SK-N-SH treated with all-trans-retinoic acid at 6 μM for 48 hours (cell line): Measurements from ENCODE around the gene EIF5B.

ENCODE experiments used
- ATAC-seq: fragments of 200-7000 bp; cut with Tn5 transposase; 3 replicates; pipeline ENCODE4 v1.9.1; 2020; ENCODE audit warnings: mild to moderate bottlenecking, moderate library complexity
- ARNTL ChIP-seq: fragments of 450-650 bp; formaldehyde crosslinking; IDR thresholded peaks from 2 replicates; pipeline ENCODE4 v1.5.0; 2020; ENCODE audit warnings: low read depth, mild to moderate bottlenecking, moderate library complexity, borderline replicate concordance
- BACH2 ChIP-seq: fragments of 250-450 bp; sonication (Bioruptor Pico); IDR thresholded peaks from 2 replicates; pipeline ENCODE4 v1.9.0; 2021; ENCODE audit warnings: mild to moderate bottlenecking, borderline replicate concordance
- CREB5 ChIP-seq: fragments of 250-450 bp; sonication (Bioruptor Pico); IDR thresholded peaks from 2 replicates; pipeline ENCODE4 v1.5.1; 2020; ENCODE audit warnings: low read depth, mild to moderate bottlenecking, moderate library complexity
- CSDC2 ChIP-seq: fragments of 250-450 bp; sonication (Bioruptor Pico); IDR thresholded peaks from 2 replicates; pipeline ENCODE4 v1.5.0; 2020; ENCODE audit warnings: mild to moderate bottlenecking, moderate library complexity
- CSRNP3 ChIP-seq: fragments of 250-450 bp; sonication (Bioruptor Pico); IDR thresholded peaks from 2 replicates; pipeline ENCODE4 v1.5.1; 2021; ENCODE audit warnings: mild to moderate bottlenecking, moderate library complexity
- ESRRG ChIP-seq: fragments of 250-450 bp; sonication (Bioruptor Pico); IDR thresholded peaks from 2 replicates; pipeline ENCODE4 v1.6.1; 2021; ENCODE audit warnings: mild to moderate bottlenecking
- GLIS3 ChIP-seq: fragments of 250-450 bp; sonication (Bioruptor Pico); IDR thresholded peaks from 2 replicates; pipeline ENCODE4 v1.5.0; 2020; ENCODE audit warnings: mild to moderate bottlenecking, moderate library complexity
- ISL1 ChIP-seq: fragments of 250-450 bp; sonication (Bioruptor Pico); IDR thresholded peaks from 2 replicates; pipeline ENCODE4 v2.1.2; 2022; ENCODE audit warnings: mild to moderate bottlenecking, moderate library complexity
- OSR1 ChIP-seq: fragments of 250-450 bp; sonication (Bioruptor Pico); IDR thresholded peaks from 2 replicates; pipeline ENCODE4 v1.8.0; 2022; ENCODE audit warnings: moderate library complexity, mild to moderate bottlenecking, inconsistent platforms
- PATZ1 ChIP-seq: fragments of 250-450 bp; sonication (Bioruptor Pico); IDR thresholded peaks from 2 replicates; pipeline ENCODE4 v1.8.0; 2020; ENCODE audit warnings: mild to moderate bottlenecking, moderate library complexity, borderline replicate concordance
- POU6F1 ChIP-seq: fragments of 250-450 bp; sonication (Bioruptor Pico); IDR thresholded peaks from 2 replicates; pipeline ENCODE4 v1.8.0; 2021; ENCODE audit warnings: low read depth, mild to moderate bottlenecking, moderate library complexity, borderline replicate concordance
- PPARA ChIP-seq: fragments of 250-450 bp; sonication (Bioruptor Pico); IDR thresholded peaks from 2 replicates; pipeline ENCODE4 v1.5.0; 2020; ENCODE audit warnings: mild to moderate bottlenecking, borderline replicate concordance
- RARB ChIP-seq: fragments of 250-450 bp; sonication (Bioruptor Pico); IDR thresholded peaks from 2 replicates; pipeline ENCODE4 v1.8.0; 2021; ENCODE audit warnings: mild to moderate bottlenecking, moderate library complexity
- SNAI2 ChIP-seq: fragments of 250-450 bp; sonication (Bioruptor Pico); IDR thresholded peaks from 2 replicates; pipeline ENCODE4 v1.5.0; 2020; ENCODE audit warnings: mild to moderate bottlenecking, moderate library complexity
- TCF4 ChIP-seq: fragments of 250-450 bp; sonication (Bioruptor Pico); IDR thresholded peaks from 2 replicates; pipeline ENCODE4 v1.8.0; 2021; ENCODE audit warnings: mild to moderate bottlenecking, moderate library complexity, borderline replicate concordance
- ZC3H10 ChIP-seq: fragments of 250-450 bp; sonication (Bioruptor Pico); IDR thresholded peaks from 2 replicates; pipeline ENCODE4 v1.5.1; 2021; ENCODE audit warnings: mild to moderate bottlenecking, moderate library complexity
- ZFP3 ChIP-seq: fragments of 250-450 bp; sonication (Bioruptor Pico); IDR thresholded peaks from 2 replicates; pipeline ENCODE4 v1.5.0; 2020; ENCODE audit warnings: mild to moderate bottlenecking, moderate library complexity
- ZFP30 ChIP-seq: fragments of 450-650 bp; formaldehyde crosslinking; IDR thresholded peaks from 2 replicates; pipeline ENCODE4 v1.5.0; 2022; ENCODE audit warnings: mild to moderate bottlenecking, moderate library complexity
- ZNF565 ChIP-seq: fragments of 450-650 bp; formaldehyde crosslinking; conservative IDR thresholded peaks from 2 replicates; pipeline ENCODE4 v1.5.0; 2020; ENCODE audit warnings: low read depth, mild to moderate bottlenecking, moderate library complexity
- ZNF70 ChIP-seq: fragments of 450-650 bp; formaldehyde crosslinking; IDR thresholded peaks from 2 replicates; pipeline ENCODE4 v1.5.0; 2020; ENCODE audit warnings: mild to moderate bottlenecking, moderate library complexity
- ZNF8 ChIP-seq: fragments of 450-650 bp; formaldehyde crosslinking; IDR thresholded peaks from 2 replicates; pipeline ENCODE4 v1.5.0; 2020; ENCODE audit warnings: mild to moderate bottlenecking, moderate library complexity
- TF ChIP-seq, protein P1 (sequence below): fragments of 250-450 bp; sonication (Bioruptor Pico); IDR thresholded peaks from 2 replicates; pipeline ENCODE4 v1.5.0; 2020; ENCODE audit warnings: mild to moderate bottlenecking, moderate library complexity

The EIF5B gene

GRCh38 chr2:99445065-99445464, 107.9 kb downstream of the EIF5B start:
- no peak for ATAC-seq
- TF ChIP-seq RARB (CRISPR knock-in tag): no peak
- no peak for TF ChIP-seq CREB5 (CRISPR knock-in tag)
- TF ChIP-seq BACH2: no peak
- TF ChIP-seq ESRRG (CRISPR knock-in tag): no peak
- TF ChIP-seq ZNF8 (CRISPR knock-in tag): no peak
- TF ChIP-seq PATZ1: no peak
- no peak for TF ChIP-seq ARNTL (CRISPR knock-in tag)
- no peak for TF ChIP-seq CSRNP3 (CRISPR knock-in tag)
- TF ChIP-seq, protein P1, sequence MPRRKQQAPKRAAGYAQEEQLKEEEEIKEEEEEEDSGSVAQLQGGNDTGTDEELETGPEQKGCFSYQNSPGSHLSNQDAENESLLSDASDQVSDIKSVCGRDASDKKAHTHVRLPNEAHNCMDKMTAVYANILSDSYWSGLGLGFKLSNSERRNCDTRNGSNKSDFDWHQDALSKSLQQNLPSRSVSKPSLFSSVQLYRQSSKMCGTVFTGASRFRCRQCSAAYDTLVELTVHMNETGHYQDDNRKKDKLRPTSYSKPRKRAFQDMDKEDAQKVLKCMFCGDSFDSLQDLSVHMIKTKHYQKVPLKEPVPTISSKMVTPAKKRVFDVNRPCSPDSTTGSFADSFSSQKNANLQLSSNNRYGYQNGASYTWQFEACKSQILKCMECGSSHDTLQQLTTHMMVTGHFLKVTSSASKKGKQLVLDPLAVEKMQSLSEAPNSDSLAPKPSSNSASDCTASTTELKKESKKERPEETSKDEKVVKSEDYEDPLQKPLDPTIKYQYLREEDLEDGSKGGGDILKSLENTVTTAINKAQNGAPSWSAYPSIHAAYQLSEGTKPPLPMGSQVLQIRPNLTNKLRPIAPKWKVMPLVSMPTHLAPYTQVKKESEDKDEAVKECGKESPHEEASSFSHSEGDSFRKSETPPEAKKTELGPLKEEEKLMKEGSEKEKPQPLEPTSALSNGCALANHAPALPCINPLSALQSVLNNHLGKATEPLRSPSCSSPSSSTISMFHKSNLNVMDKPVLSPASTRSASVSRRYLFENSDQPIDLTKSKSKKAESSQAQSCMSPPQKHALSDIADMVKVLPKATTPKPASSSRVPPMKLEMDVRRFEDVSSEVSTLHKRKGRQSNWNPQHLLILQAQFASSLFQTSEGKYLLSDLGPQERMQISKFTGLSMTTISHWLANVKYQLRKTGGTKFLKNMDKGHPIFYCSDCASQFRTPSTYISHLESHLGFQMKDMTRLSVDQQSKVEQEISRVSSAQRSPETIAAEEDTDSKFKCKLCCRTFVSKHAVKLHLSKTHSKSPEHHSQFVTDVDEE (CRISPR knock-in tag): no peak
- TF ChIP-seq PPARA (CRISPR knock-in tag): no peak
- TF ChIP-seq, all 23 proteins: peak for 0

- no peak for TF ChIP-seq RARB (CRISPR knock-in tag)
- TF ChIP-seq ARNTL (CRISPR knock-in tag): no peak
- TF ChIP-seq POU6F1 (CRISPR knock-in tag): no peak
- no peak for TF ChIP-seq BACH2
- no peak for TF ChIP-seq ZNF565
- no peak for TF ChIP-seq ZC3H10 (CRISPR knock-in tag)
- no peak for TF ChIP-seq PPARA (CRISPR knock-in tag)
- TF ChIP-seq ZFP3: no peak
- TF ChIP-seq SNAI2 (CRISPR knock-in tag): no peak
- TF ChIP-seq TCF4: no peak
- no peak for TF ChIP-seq GLIS3 (CRISPR knock-in tag)
- ATAC-seq: no peak; the same call in 2 of the 3 replicates
These were observed 111.4 kb downstream of the EIF5B start for GRCh38 chr2:99448556-99448955.

DNA sequence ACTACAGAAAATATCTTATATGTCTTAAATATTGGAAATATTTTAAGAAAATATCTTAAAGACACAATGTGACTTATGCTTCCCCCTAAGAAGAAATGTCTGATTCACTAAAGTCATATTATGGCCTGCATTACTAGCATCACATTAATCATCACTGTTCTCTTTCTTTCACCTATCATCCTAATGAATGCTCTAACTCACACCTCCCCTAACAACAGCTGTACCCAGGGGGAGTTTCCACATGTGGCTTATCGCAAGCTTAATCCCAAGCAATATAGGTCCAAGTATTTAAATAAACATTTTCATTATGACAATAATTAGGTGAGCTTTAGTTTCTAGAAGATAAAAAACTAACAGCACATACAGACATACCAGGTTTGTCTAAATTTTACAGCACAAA, 113.0 kb downstream of the EIF5B start:
- no peak for TF ChIP-seq ZFP30
- no peak for TF ChIP-seq POU6F1 (CRISPR knock-in tag)
- TF ChIP-seq, protein P1 (CRISPR knock-in tag): no peak
- TF ChIP-seq CSDC2 (CRISPR knock-in tag): no peak
- no peak for TF ChIP-seq OSR1 (CRISPR knock-in tag)
- no peak for TF ChIP-seq ZNF70 (CRISPR knock-in tag)
- TF ChIP-seq ARNTL (CRISPR knock-in tag): no peak
- no peak for TF ChIP-seq ISL1 (CRISPR knock-in tag)
- no peak for TF ChIP-seq RARB (CRISPR knock-in tag)
- TF ChIP-seq ZFP3: no peak
- TF ChIP-seq ZNF8 (CRISPR knock-in tag): no peak
- no peak for TF ChIP-seq GLIS3 (CRISPR knock-in tag)
- TF ChIP-seq ZNF565: no peak
- TF ChIP-seq ZC3H10 (CRISPR knock-in tag): no peak
- TF ChIP-seq CREB5 (CRISPR knock-in tag): no peak
- no peak for TF ChIP-seq PPARA (CRISPR knock-in tag)
- no peak for ATAC-seq
